ENCODE measurements around the gene HAVCR2. TPM values are rescaled to one million over a fixed set of nuclear protein-coding genes. Genes with fewer than 3 reads are reported as not detected.

Gene HAVCR2
- total and polyA plus RNA-seq, 9 of the 15 experiments (the other 6 are each of a cell fraction or from before 2014, with no cell fraction given), result 0.04 to 0.11 (median 0.06) TPM; not detected in 5

DNA sequence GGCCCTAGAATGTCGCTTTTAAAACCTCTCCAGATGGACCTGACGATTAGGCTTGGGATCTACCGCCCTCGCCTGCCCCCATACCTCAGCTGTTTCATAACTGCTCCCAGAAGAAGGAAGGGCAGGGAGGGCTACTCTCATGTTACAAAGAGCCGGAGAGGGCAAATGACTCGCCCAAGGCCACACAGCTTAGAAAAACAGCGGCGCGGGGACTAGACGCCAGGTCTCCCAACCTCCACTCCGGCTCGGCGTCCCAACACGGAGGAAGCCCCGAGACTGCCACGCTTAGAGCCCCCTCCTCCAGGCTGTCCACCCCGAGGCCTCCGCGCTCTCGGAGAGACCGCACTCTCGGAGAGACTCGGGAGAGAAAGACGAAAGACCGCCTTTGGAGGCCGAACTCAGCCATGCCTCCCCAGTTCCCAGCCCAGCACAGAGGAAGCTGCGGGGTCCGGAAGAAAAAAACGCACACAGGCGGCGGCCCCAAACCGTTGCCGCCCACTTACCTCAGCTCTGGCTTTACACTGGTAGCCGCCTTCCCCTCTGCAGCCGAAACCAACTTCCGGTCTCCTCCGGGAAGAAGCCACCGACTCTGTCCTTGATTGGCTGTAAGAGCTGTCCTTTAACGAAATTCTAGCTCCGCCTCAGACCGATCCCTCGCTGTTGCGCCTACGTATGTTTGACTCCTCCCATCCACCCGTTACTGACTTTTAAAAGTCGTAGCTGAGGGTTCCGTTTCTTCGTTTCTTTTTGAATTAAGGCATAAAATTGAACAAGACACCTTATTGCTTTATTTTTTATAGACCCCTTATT is 33.7 kb upstream of the HAVCR2 start, which contains the start of gene MED7 (continued):
- TF ChIP-seq CHD2 (IDR thresholded peaks at IDR 0.05; ENCODE audit: low read depth, low read length) (0 out of 2 replicates have a peak, but pooled peaks have one; percentile 28), POU5F1 (IDR thresholded peaks at IDR 0.05; ENCODE audit: borderline replicate concordance, low read depth, low read length, partially characterized antibody) (no peak), ILF3 (IDR thresholded peaks at IDR 0.05; ENCODE audit: borderline replicate concordance) (no peak), HMG20B (CRISPR knock-in tag; IDR thresholded peaks at IDR 0.05) (no peak), DDX20 (tag; IDR thresholded peaks at IDR 0.05; ENCODE audit: low read depth) (no peak), L3MBTL2 (IDR thresholded peaks at IDR 0.05) (peak; percentile 25; the same call in 1 of the 2 replicates), JUND (IDR thresholded peaks at IDR 0.05; ENCODE audit: borderline replicate concordance, low read depth, low read length) (no peak), JUND (tag; IDR thresholded peaks at IDR 0.05; ENCODE audit: borderline replicate concordance, low read depth, low read length) (peak; percentile 25; the same call in 1 of the 3 replicates), ZNF224 (CRISPR knock-in tag; IDR thresholded peaks at IDR 0.05) (no peak), ZNF232 (CRISPR knock-in tag; IDR thresholded peaks at IDR 0.05) (no peak), FIP1L1 (IDR thresholded peaks at IDR 0.05; ENCODE audit: low read depth, low read length, poor library complexity, severe bottlenecking) (no peak)
- TF ChIP-seq, protein P1, sequence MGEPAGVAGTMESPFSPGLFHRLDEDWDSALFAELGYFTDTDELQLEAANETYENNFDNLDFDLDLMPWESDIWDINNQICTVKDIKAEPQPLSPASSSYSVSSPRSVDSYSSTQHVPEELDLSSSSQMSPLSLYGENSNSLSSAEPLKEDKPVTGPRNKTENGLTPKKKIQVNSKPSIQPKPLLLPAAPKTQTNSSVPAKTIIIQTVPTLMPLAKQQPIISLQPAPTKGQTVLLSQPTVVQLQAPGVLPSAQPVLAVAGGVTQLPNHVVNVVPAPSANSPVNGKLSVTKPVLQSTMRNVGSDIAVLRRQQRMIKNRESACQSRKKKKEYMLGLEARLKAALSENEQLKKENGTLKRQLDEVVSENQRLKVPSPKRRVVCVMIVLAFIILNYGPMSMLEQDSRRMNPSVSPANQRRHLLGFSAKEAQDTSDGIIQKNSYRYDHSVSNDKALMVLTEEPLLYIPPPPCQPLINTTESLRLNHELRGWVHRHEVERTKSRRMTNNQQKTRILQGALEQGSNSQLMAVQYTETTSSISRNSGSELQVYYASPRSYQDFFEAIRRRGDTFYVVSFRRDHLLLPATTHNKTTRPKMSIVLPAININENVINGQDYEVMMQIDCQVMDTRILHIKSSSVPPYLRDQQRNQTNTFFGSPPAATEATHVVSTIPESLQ (CRISPR knock-in tag; IDR thresholded peaks at IDR 0.05), result 0 out of 2 replicates have a peak, but pooled peaks have one; percentile 74
- TF ChIP-seq, protein P2, sequence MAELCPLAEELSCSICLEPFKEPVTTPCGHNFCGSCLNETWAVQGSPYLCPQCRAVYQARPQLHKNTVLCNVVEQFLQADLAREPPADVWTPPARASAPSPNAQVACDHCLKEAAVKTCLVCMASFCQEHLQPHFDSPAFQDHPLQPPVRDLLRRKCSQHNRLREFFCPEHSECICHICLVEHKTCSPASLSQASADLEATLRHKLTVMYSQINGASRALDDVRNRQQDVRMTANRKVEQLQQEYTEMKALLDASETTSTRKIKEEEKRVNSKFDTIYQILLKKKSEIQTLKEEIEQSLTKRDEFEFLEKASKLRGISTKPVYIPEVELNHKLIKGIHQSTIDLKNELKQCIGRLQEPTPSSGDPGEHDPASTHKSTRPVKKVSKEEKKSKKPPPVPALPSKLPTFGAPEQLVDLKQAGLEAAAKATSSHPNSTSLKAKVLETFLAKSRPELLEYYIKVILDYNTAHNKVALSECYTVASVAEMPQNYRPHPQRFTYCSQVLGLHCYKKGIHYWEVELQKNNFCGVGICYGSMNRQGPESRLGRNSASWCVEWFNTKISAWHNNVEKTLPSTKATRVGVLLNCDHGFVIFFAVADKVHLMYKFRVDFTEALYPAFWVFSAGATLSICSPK (IDR thresholded peaks at IDR 0.05; ENCODE audit: borderline replicate concordance), result no peak

Measured in K562 (cell line).